ENCODE data around the gene NKIRAS1.
"Not testable (repeated sequence)": the region's sequence is repeated elsewhere in the genome, so short reads cannot be mapped to it uniquely, and the experiment has no call there.

The NKIRAS1 gene

DNA sequence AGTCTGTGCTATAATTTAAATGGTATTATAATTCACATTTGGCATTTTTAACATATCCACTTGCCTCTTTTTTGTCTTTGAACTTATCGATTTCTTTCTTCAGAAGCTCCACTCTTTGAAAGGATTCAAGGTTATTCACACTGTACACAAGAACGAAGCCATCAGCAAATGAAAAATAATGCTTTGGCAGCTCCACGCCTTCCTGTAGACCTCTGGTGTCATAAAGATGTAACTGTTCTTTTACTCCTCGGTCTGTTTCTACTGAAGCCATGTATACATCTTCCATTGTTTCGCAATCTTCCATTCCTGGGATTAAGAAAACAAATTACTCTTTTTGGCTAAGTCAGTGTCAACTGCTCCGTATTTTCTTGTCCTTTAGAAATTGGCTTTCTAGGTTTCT is 16.0 kb downstream of the NKIRAS1 start:
- no peak for DNase-seq (ENCODE audit: low spot score)

DNA sequence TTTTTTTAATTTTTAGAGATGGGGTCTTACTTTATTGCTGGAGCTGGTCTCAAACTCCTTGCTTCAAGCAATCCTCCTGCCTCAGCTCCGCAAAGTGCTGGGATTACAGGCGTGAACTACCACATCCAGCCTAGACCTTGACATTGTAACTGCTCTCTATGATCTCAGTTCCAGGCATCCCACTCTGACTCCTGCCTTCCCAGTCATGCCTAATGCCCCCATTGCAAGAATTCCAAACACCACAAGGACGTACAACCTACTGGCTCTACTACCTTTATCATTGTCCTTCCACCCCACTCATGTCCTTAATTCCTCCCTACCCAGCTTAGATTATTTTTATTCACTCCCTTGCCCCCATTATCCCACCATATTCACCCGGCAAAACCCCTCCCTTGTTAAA is 21.6 kb downstream of the NKIRAS1 start:
- DNase-seq (ENCODE audit: low spot score), result no peak

DNA sequence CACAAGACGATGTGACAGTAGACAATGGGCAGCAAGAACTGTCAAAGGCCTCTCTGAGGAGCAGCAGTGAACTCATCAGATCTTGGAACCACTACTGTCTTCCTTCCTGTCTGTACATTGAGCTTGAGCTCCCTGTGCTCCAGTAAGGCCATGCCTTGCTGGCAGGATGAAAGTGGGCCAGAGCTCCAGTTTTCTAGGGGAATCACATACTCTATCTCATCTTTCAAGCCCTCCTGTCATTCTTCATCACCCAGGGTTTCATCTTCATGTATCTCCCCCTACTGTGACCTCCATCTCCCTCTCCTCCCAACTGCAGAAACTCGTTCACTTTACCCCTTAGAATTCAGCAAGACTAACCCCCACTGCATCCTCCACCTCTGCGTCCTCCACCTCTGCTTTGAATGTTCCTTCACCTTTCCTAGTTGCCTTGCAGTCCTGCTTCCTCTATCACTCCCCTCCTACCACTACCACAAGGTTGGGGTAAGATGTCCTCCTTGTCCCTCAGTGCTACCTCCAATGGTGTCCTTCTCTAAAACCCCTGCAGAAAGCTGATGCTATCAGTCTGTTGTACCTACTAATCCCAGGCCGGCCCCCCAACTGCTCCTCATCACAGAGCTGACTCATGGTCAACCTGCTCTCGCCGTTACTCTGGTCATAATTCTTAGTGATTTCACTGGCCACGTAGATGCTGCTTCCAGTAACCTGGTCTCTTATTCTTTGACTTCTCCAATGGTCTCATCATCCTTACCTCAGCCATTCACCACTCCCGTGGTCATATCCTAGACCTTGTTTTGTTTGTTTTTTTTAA is 22.3 kb downstream of the NKIRAS1 start:
- no peak for DNase-seq (ENCODE audit: low spot score)

DNA sequence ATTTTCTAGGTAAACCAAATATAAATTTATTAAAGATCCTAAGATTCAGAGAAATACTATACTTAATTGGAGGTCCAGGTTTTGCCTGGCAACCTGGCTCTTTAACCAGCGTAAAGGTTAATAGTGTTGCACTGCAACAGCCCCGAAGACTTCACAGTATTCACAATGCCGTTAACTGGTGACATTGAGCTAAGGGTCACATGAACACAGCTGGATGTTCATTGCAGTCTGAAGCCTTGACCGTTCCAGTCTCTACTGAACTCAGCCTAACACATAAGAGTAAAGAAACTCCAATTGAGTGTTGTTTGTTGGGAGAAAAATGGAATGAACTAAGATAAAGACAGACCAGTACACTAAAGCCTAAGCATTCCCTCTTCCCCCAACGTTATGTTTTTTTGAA is 26.8 kb downstream of the NKIRAS1 start:
- no peak for DNase-seq (ENCODE audit: low spot score)

DNA sequence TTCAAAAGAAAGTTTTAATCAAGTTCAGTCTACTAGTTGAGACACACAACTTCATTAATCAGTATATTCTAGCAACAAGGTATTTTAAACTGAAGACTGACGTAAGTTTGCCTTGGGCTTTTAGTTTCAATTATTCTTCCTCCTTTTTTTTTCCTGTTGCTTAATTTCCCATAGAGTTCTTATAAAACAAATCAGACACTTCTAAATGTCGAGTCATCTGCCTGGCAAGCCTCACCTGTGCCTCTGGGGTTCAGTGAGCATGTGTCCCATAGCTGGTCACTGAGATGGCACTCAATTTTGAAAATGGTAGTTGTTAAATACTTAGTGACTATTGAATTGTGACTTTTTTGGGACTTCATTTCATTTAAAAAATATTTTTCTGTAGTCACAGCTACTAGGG is 27.4 kb downstream of the NKIRAS1 start:
- DNase-seq (ENCODE audit: low spot score), result no peak

DNA sequence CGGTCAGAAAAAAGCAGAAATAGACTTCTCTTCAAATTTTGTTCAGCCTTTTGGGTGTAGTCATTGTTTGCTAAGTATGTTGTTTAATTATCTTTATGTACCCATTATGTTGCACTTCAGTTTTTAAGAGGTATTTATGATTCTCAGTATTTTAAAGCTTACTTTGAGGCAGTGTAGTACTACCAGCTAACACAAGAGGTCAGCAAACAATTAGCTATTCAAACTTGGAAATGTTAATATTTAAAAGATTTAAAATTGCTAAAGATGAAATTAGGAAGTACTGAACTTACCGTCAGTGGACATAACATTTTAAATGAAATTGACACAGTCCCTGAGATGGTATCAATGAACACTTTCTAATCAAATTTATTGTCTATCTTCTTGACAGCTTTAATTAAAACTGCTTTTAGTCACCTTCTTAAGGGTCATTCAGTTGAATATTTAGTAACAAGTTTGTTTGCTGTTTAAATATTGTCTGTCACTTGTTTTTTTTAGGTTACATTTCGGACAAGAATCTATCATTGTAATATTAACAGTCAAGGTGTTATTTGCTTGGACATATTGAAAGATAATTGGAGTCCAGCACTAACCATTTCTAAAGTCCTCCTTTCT is 28.1 kb downstream of the NKIRAS1 start:
- no peak for DNase-seq (ENCODE audit: low spot score)

DNA sequence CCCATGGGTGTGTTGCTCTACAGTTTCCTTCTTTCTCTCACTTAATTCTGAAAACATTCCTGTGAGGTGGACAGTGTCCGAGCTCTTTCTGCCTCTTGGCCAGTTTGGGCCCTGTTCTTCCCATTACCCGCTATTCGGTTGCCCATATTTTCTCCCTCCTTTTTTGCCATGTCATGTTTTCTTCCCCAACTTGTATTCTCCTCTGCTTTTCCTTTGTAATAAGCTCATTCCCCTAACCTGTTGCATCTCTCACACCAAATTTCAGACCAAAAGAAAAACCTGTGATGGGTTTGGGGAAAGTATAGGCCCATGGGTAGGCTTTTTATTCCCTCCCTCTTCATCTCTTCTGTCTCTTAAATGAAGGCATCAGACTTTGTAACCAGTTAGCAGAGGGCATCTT is 30.5 kb downstream of the NKIRAS1 start:
- no peak for DNase-seq (ENCODE audit: low spot score)

DNA sequence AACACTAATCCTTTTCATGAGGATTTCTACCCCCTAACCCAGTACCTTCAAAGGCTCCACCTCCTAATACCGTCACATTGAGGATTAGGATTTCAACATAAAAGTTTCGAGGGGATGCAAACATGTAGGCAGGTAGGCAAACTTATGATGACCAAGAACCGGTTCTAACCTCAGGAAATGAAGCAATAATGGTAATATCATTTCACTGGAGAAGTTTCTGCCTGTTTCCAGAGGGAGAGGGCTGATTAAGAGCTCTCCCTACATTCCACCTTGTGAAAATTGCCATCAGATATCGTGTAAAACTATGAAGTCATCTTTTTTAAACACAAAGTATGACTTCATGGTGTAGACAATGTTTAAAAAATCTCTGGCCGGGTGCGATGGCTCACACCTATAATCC is 31.6 kb downstream of the NKIRAS1 start:
- no peak for DNase-seq (ENCODE audit: low spot score)

DNA sequence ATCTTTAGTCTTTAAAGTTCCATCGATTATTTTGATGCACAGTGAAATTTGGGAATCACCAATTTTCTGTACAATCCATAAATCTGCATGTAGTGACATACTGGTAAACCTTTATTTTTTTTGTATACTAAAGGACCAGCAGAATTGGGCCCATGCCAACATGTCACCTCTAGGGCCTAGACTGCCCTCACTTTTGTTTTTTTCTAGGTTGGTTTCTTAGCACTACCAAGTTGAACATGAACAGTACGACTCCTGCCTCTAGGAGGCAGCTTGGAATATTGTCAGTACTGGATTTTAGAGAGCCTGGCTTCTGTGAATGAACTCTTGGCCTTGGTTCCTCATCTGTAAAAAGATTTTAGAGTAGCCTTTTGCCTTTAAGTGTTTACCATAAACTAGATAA is 32.3 kb downstream of the NKIRAS1 start:
- DNase-seq (ENCODE audit: low spot score), result no peak

DNA sequence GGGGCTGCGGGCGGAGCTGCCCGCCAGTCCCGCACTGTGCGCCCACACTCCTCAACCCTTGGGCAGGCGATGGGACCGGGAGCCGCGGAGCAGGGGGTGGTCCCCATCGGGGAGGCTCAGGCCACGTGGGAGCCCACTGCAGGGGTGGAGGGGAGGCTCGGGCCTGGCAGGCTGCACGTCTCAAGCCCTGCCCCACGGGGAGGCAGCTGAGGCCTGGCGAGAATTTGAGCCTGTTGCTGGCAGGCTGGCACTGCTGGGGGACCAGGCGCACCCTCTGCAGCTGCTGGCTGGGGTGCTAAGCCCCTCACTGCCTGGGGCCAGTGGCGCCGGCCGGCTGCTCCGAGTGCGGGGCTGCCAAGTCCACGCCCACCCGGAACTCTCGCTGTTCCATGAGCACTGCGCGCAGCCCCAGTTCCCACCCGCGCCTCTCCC is 34.3 kb downstream of the NKIRAS1 start:
- no peak for DNase-seq (ENCODE audit: low spot score)

DNA sequence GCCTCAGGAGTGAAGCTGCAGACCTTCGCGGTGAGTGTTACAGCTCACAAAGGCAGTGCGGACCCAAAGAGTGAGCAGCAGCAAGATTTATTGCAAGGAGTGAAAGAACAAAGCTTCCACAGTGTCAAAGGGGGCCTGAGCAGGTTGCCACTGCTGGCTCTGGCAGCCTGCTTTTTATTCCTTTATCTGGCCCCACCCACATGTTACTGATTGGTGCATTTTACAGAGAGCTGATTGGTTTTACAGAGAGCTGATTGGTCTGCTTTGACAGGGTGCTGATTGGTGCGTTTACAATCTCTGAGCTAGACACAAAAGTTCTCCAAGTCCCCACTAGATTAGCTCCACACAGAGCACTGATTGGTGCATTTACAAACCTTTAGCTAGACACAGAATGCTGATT is 34.8 kb downstream of the NKIRAS1 start:
- not testable (repeated sequence) for DNase-seq (ENCODE audit: low spot score)

DNA sequence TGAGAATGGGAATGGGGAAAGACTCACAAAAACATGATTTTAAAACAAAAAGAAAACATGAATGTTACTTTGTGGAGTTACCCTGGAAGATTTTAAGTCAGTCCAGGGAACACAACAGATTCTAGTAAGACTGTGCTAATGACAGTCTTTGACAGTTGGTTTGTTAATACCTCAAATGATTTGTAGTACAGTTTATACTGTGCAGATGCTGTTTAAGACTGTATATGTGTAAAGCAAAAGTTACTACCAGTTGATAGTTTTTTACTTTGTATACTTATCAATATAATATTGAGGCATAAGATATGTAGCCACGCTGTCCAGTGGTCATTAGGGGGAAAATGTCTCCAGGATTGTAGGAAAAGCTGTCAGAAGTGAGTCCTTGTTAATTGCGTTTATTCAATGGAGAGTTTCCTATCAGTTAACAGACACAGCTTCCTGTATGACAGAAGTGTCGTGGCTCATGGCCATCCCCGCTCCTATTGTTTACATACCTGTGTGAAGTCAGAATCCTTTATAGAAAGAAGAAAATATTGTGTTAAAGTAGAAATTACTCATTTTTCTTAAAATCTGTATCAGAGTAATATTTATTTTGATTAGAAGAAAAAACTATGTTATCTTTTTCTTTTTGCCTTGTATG is 36.0 kb downstream of the NKIRAS1 start:
- DNase-seq (ENCODE audit: low spot score), result no peak

DNA sequence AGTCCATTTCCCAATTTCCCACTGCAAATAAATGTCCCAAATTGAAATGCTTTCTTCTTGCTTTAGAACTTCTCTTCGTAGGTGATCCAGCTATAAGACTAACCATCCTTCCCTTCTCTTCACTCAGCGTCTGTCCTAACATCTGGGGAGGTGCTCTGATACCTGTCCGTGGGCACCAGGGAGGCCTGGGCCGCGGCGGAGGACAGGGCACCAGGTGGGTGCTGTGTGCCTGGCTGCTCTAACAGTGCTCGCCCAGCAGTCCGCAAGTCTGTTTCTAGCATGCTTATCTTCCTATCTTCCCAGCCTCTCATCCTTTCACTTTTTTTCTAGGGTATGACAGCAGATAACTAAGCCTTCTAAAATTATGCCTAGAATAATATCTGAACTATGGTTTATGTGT is 37.3 kb downstream of the NKIRAS1 start:
- DNase-seq (ENCODE audit: low spot score), result no peak

DNA sequence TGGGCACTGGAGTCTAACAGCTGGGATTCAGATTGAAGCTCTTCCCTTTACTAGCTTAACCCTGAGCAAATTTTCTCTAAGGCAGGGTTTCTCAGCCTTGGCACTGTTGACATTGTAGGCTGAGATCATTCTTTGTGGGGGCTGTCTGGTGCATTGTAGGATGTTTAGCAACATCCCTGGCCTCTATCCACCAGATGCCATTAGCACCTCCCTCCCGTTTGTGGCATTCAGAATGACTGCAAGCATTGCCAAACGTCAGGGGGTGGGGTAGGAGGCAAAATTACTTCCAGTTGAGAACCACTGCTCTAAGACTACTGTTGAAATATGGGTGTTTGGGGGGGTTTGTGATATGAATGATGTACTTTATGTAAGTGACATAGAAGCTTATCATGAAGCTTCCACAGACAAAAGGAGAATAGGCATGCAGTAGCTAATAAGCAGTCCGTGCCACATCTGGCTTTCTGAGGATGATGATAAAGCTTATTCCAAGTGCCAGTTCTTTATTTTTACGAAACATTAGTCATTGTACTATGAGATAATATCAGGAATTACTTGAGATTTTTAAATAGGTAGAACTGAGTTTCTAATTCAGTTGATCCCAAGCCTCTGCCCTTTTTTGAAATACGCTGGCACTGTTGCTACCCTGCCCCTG is 39.3 kb downstream of the NKIRAS1 start:
- no peak for DNase-seq (ENCODE audit: low spot score)

DNA sequence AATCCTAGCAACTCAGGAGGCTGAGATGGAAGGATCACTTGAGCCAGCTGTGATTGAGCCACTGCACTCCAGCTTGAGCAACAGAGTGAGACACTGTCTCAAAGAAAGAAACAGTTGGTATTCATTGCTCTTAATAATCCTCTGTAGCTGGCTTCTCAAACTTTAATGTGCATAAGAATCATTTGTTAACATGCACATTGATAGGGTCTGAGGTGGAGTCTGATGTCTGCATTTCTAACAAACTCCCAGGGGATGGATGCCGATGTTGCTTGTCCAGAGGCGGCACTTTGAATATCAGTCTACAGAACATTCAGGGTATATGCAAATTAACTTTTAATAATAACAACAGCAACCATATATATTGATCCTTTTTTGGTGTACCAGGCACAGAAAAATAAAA is 39.9 kb downstream of the NKIRAS1 start:
- DNase-seq (ENCODE audit: low spot score), result no peak

DNA sequence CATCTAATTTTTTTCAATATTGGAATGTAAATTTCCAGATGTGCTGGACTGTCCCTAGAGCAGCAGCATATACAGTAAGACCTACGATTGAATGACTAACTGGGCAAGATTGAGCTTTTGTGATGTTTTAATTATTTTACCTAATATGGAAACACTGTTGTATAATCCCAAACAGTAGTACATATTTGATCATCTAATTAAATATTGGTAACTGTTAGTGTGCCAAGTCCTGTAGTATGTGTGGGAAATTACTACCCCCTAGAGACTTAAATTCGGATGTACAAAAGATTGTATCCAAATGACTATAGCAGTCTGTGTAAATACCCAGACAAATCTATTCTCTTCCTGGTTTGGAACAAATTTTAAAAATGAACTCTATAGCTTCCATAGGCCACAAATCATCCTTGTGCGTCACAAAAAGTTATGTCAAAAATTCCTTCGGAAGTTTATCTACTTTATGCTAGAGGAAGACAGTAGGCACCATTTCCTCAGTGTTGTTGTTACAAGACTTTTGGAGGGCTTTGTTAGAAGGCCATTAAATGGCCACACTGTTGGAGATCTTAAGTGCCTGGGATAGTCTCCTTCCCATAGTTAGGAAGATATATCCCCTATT is 41.6 kb downstream of the NKIRAS1 start:
- DNase-seq (ENCODE audit: low spot score), result no peak

DNA sequence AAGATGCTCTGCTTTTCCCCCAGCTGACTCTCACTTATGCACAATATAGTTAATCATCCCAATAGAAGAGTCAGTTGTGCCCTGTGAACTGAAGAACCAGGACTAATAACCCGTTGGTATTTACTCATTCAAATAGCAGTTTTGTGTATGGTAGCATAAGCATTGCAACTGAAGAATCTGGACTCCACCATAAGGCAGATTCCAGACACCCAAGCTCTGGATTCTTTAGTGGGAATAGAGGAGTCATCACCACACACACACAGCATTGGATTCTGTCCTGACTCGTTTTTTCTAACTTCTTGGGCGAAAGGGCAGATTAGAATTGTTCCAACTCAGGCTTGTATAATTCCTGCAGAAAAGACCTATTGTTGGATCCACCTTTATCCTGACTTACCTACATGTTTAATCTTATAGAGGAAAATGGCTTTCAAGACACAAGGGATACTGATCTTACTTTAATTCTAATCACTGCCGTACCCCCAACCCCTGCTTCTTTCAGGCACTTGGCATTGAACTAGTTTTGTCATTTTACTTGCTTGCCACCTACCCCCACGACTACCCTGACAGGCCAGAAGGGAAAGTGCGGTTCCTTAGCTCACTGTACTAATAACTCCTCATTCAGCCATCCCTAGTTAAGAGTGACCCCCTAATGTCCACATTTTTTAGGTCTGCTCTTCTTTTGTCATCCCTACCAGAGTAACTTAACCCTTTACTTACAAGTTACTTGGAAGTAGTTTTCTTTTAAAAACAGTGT is 42.3 kb downstream of the NKIRAS1 start:
- DNase-seq (ENCODE audit: low spot score), result no peak

DNA sequence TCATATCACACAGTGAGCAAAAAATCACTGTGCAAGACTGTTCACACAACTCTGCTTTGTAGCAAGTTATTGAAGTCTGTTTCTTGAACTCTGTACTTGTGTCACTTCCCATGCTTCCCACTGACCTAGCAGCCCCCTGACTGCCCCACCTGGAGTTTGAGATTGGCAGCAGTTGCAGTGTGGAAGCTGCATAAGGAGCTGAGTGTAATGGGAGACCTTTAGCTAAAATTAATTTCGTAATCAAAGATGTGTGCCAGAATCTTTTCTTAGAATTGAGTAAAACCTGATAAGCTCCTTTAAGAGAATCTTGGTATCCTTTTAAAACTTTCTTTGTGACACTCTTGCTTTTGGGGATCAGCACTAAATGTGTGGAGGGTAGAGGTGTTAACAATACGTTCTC is 42.8 kb downstream of the NKIRAS1 start:
- DNase-seq (ENCODE audit: low spot score), result no peak

DNA sequence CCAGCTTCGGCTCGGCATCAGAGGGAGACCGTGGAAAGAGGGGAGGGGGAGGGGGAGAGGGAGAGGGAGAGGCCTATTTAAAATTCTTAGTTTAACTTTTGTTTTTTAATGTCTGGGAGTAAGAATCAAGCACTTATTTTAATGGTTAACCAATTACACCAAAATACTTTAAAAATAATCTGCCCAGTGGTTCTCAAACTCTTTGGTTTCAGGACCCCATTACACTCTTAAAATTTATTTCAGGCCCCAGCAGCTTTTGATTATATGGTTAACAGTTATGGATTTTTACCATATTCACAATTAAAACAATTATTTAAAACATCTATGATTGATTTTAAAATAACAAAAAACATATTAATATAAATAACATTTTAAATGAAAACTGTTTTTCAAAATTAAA is 44.5 kb downstream of the NKIRAS1 start:
- DNase-seq (ENCODE audit: low spot score), result no peak

DNA sequence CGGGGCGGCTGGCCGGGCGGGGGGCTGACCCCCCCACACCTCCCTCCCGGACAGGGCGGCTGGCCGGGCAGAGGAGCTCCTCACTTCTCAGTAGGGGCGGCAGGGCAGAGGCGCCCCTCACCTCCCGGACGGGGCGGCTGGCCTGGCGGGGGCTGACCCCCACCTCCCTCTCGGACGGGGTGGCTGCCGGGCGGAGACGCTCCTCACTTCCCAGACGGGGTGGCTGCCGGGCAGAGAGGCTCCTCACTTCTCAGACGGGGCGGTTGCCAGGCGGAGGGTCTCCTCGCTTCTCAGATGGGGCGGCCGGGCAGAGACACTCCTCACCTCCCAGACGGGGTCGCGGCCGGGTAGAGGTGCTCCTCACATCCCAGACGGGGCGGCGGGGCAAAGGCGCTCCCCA is 45.4 kb downstream of the NKIRAS1 start:
- DNase-seq (ENCODE audit: low spot score), result not testable (repeated sequence)

DNA sequence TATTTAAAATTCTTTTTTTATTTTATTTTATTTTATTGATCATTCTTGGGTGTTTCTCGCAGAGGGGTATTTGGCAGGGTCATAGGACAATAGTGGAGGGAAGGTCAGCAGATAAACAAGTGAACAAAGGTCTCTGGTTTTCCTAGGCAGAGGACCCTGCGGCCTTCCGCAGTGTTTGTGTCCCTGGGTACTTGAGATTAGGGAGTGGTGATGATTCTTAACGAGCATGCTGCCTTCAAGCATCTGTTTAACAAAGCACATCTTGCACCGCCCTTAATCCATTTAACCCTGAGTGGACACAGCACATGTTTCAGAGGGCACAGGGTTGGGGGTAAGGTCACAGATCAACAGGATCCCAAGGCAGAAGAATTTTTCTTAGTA is 46.1 kb downstream of the NKIRAS1 start:
- not testable (repeated sequence) for DNase-seq (ENCODE audit: low spot score)

Data from CD4-positive, alpha-beta T cell treated with Interleukin-6 at 100 ng/mL for 8 hours (primary cell).